Sciatic nerve (tissue), 2 donors: ENCODE results near the gene CACNA2D3. TPM values are rescaled to one million over a fixed set of nuclear protein-coding genes. Genes with fewer than 3 reads are reported as not detected.
"Not testable (repeated sequence)": the region's sequence is repeated elsewhere in the genome, so short reads cannot be mapped to it uniquely, and the experiment has no call there.

ENCODE experiments used
- ATAC-seq: fragments of 200-7000 bp; cut with Tn5 transposase; one replicate; pipeline ENCODE4 v1.9.1; 2020; ENCODE audit warnings: mild to moderate bottlenecking, moderate library complexity
- DNase-seq: peaks from one replicate; pipeline ENCODE4 v3.0.0-alpha.2; 2020; ENCODE audit warnings: low spot score
- intact Hi-C: fragments of 100-400 bp; cut with DNase I; formaldehyde crosslinking; loops from one replicate; pipeline ENCODE4 v1.14.2; 2022
- total RNA-seq: library from RNA; stranded (reverse); fragmentation: NEBNext Ultra II Directional; extraction: Animal tissue kit (Norgen Biotek cat#: 25700); gene quantifications from one replicate; pipeline ENCODE4 v1.2.1, GENCODE V29; 2021
- donor health status: DM: no; HTN: no; CAD: no.
- donor health status: DM: no; HTN: no; CAD: no.

The CACNA2D3 gene
- total RNA-seq, 1 donor from 2014 or later, result 6.9 TPM

DNA sequence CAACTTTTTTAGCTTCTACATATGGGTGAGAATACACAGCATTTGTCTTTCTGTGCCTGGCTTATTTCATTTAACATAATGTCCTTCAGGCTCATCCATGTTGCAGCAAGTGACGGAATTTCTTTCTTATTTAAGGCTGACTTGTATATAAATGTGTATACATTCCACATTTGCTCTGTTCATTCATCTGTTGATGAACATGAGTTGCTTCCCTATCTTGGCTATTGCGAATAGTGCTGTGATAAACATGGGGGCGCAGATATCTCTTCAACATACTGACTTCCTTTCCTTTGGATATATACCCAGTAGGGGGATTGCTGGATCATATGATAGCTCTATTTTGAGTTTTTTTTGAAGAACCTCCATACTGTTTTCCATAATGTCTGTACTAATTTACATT lies 332.5 kb downstream of the CACNA2D3 start:
- DNase-seq (no peak), ATAC-seq (no peak)
- intact Hi-C loops, result no loop called here

GRCh38 chr3:54458357-54458756 lies 336.0 kb downstream of the CACNA2D3 start:
- ATAC-seq (no peak), DNase-seq (no peak)
- intact Hi-C loops, result no loop called here

DNA sequence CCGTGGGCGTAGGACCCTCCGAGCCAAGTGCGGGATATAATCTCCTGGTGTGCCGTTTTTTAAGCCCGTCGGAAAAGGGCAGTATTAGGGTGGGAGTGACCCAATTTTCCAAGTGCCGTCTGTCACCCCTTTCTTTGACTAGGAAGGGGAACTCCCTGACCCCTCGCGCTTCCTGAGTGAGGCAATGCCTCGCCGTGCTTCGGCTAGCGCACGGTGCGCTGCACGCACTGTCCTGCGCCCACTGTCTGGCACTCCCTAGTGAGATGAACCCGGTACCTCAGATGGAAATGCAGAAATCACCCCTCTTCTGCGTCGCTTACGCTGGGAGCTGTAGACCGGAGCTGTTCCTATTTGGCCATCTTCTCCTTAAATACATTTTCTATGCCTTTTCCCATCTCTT lies 342.2 kb downstream of the CACNA2D3 start:
- ATAC-seq, intact Hi-C loops, DNase-seq: not testable (repeated sequence)

DNA sequence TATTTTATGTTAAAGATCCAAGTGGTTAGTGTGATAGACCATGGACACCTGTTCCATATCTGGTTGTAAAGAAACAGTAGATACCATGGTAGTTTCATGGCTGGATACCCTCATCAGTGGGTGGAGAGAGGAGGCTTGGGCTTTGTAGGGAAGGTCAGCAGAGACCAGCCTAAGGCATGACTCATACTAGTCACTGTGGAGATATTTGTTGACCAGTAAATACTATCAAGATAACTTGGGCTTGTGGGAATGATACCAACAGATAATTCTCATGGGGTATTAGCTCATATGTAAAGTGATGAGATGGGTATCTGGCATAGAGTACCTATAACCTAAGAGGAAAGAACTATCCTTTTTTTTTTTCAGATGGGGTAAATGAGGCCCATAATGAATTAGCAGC lies 354.5 kb downstream of the CACNA2D3 start:
- DNase-seq (no peak), ATAC-seq (no peak)
- intact Hi-C loops, result no loop called here

- DNase-seq, result no peak
- intact Hi-C loops, result no loop called here
- no peak for ATAC-seq
These were observed 359.4 kb downstream of the CACNA2D3 start for GRCh38 chr3:54481606-54482365.

DNA sequence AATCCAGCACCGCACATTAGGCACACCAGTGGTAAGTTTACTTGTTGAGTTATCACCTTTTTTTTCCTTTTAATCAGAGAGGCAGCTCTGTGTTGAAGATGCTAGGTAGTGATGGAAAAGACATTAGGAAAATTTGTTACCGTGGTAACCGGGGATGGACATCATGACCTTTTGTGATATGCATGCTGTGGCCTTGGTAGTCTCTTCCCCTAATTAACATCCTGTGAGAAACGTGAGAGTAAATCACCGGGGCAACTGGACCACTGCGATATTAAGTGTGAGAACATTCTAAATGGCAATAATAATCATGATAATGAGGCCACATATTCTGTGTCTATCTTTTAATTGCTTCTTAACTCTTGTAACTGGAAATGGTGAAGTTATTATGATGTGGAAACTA lies 362.0 kb downstream of the CACNA2D3 start:
- intact Hi-C loops, result no loop called here
- ATAC-seq, result no peak
- DNase-seq, result no peak

DNA sequence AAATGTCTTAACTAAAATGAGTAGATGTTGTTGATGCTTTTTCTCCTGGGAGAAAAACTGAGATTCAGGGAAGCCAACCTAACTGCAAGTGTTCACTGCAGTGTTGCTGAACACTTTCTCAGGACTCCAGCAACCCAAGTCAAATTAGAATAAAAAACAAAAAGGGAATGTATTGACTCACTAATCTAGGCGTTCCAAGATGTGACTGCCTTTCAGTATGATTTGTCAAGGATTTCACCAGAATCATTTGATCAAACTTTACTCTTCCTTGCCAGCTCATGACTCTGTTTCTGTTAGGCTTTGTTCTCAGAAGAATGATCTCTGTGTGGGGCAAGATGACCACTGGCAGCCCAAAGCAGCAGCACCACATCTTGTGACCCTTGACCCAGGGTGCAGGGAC lies 364.0 kb downstream of the CACNA2D3 start:
- no peak for ATAC-seq
- intact Hi-C loops, result no loop called here
- no peak for DNase-seq

- no peak for DNase-seq
- no peak for ATAC-seq
- intact Hi-C loops, result no loop called here
These were observed 365.9 kb downstream of the CACNA2D3 start for GRCh38 chr3:54488297-54488696.

GRCh38 chr3:54494209-54494608 lies 371.9 kb downstream of the CACNA2D3 start:
- no peak for DNase-seq
- intact Hi-C loops, result no loop called here
- ATAC-seq, result no peak

DNA sequence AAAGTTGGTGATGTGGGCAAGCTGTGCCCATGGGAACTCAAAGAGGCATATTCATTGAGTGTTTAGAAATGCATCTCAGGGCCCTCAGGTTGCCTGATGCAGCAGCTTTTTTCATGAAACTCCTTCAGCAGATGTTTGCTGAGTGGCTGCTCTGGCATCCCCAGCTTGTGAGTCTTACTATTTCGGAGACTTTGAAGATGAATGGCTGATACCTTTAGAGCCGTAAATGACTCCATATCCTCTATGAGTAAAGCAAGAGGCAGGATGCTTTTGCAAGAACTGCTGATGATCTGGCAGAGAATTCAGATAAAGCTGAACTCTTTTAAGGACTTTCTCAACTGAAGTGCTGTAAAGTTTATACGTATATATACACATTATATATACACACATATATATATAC lies 384.3 kb downstream of the CACNA2D3 start:
- ATAC-seq (no peak), DNase-seq (no peak)
- intact Hi-C loops, result no loop called here

- intact Hi-C loops, result no loop called here
- ATAC-seq, result no peak
These were observed 385.6 kb downstream of the CACNA2D3 start for GRCh38 chr3:54507876-54508460.

GRCh38 chr3:54510506-54510905 lies 388.2 kb downstream of the CACNA2D3 start:
- intact Hi-C loops, result no loop called here
- DNase-seq, result no peak
- ATAC-seq, result no peak

More at GRCh38 chr3:54507876-54508460, 385.6 kb downstream of the CACNA2D3 start:
- DNase-seq, result no peak

- ATAC-seq (no peak), DNase-seq (no peak)
- intact Hi-C loops, result no loop called here
These were observed 389.5 kb downstream of the CACNA2D3 start for GRCh38 chr3:54511766-54512365.

DNA sequence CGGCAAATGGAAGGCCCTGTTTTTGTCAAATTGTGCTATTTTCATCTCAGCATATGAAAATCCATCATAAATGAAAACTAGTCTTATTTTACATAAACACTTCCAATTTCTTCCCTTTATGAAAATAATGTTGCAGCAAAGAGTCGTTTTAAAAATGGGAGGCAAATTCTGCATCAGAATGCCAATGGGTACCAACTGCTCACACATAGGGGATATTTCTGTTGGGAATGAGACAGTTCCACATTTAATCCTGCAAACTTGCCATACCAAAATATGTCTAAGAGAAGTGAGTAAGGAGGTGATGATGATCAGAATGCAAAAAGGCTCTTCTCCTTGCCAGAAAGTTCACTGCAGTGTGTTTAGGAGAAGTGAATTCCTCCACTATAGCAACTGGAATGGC lies 391.7 kb downstream of the CACNA2D3 start:
- DNase-seq (no peak), ATAC-seq (no peak)
- intact Hi-C loops, result no loop called here

- intact Hi-C loops, result no loop called here
- ATAC-seq (no peak), DNase-seq (no peak)
These were observed 392.1 kb downstream of the CACNA2D3 start for GRCh38 chr3:54514416-54514815.

DNA sequence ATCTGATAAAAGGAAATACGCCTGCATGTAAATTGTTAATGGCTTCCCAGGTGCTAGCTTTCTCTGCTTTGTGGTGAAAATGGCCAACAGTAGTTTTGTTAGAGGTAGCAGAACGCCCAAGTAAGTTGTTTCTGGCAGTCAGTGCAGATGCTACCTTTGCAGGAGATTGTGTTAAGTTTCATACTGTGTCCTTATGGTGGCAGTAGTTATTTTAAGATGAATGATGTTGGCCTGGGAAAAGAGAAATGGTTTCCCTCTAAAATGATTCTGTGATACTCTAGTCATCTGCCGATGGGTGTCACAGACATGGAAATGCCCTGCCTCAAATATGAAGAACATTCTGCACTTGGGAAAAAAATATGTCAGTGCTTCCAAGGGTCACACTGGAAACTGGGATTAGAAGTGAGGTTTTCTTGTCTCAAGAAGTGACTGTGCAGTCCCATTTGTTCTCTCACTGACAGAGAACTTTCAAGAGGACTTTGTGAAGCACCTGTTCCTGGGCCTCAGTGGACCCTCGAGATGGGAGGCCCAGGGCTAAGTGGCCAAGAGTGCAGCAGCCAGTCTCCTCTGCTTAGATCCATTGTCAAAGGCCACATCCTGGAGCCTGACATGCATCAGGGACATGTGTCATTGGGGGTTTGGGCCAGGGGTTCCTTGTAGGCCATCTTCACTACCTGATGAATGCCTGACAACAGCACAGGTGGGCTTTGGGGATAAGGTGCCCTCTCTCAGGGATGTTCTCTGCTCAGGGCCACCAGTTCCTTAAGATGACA lies 393.3 kb downstream of the CACNA2D3 start:
- DNase-seq (no peak), ATAC-seq (no peak)
- intact Hi-C loops, result no loop called here

GRCh38 chr3:54517424-54517823 lies 395.1 kb downstream of the CACNA2D3 start:
- intact Hi-C loops, result no loop called here
- ATAC-seq (no peak), DNase-seq (no peak)

- intact Hi-C loops, result no loop called here
- no peak for ATAC-seq
- no peak for DNase-seq
These were observed 395.8 kb downstream of the CACNA2D3 start for GRCh38 chr3:54518011-54518675.

DNA sequence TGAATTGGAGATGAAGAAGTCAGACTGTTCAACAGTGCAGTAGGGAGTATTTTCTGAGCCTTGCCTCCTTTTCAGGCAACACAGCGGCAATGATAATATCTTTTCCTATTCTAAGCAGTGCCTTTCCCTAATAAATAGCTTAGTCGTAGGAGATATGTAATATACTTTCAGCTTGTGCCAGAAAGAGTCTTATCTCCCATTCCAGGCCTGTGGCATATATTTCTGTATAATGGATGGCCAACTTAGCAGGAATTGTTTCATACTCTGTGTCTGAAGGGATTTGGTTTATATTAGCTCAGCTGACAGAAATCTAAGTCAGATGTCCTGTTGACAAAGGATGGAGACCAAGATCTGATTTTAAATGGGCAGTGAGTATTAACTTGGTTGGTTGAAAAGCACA lies 397.1 kb downstream of the CACNA2D3 start:
- ATAC-seq, result peak; percentile 21
- no peak for DNase-seq

More for the DNA sequence above, 397.1 kb downstream of the CACNA2D3 start:
- intact Hi-C loops, result no loop called here
